ENCODE results near the gene CBLN3. TPM values are rescaled to one million over a fixed set of nuclear protein-coding genes. Genes with fewer than 3 reads are reported as not detected.

Gene CBLN3
- total RNA-seq, 1 experiment from 2014 or later: 1.0 TPM

DNA sequence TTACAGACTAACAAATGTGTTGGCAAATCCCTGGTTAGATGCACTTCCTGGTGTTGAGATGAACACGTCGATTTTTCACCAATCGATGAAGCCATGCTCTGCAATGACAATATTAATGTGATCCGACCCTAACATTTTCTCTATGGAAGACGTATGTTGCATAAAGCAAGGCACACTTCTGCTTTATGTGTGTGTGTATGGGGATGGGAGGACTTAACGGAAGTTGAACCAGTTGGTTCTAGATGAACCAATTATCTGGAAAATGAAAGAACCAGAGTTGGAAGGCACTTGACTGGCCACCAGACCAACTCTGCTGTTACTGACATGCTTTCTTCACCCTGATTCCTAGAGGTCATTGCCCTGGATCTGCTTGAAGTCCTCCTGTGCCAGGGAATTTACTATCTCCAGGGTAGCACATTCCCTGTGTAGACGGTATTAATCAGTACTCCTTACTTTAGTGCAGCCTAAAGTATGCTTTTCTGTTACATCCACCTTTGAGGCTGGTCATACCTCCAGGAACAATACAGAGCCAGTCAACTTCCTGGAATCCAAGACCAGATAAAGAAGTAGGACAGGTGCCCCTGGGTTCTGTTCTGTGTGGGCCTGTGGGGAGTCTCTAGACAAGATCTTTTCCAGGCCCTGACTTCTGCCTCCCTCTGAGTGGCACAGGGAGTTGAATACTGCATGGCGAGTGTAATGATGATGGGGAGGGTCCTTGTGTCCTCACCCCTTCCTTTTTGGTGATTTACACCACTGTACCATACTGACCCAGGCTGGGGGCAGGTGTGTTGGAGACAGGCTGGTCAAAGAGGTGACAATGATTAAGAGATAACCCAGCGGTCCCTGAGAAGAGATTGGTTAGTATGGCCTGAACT is 9.0 kb upstream of the CBLN3 start:
- no peak for ATAC-seq
- Histone ChIP-seq H3K4me1 (ENCODE audit: control insufficient read depth, insufficient read depth, low read length) (peaks cover 16% of the 10 kb centered on the region), H3K27me3 (ENCODE audit: control insufficient read depth, insufficient read depth, low read length) (no peaks in the 10 kb centered on the region), H3K36me3 (ENCODE audit: control insufficient read depth, insufficient read depth, low read length) (peaks cover 7% of the 10 kb centered on the region; the same call in 1 of the 2 replicates), H3K27ac (ENCODE audit: low read length) (no peak overlapping the region), H3K9me3 (ENCODE audit: control insufficient read depth, insufficient read depth, low read depth, low read length) (no peaks in the 10 kb centered on the region), H3K4me3 (ENCODE audit: low read depth in 2 of 2, low read length in 2 of 2) (no peak overlapping the region)
- ChIA-PET CTCF (interaction anchor here (0.7 kb wide), 1 partner anchor 60 kb away, joined by 4 read pairs; no protein-coding TSS in a partner anchor), POLR2A (interaction anchor here (0.7 kb wide), 1 partner anchor 87 kb away, joined by 3 read pairs; no protein-coding TSS in a partner anchor)
- BruUV-seq (replicated peaks): no TSS peak
- TF ChIP-seq TCF7L2 (IDR thresholded peaks at IDR 0.05; ENCODE audit: low read depth, low read length) (no peak), POLR2AphosphoS5 (IDR thresholded peaks at IDR 0.05; ENCODE audit: low read depth, low read length) (no peak; the same call in 1 of the 2 replicates), SIN3A (IDR thresholded peaks at IDR 0.05; ENCODE audit: borderline replicate concordance, insufficient read depth, low read depth, low read length) (no peak)
- TF ChIP-seq, protein P1, sequence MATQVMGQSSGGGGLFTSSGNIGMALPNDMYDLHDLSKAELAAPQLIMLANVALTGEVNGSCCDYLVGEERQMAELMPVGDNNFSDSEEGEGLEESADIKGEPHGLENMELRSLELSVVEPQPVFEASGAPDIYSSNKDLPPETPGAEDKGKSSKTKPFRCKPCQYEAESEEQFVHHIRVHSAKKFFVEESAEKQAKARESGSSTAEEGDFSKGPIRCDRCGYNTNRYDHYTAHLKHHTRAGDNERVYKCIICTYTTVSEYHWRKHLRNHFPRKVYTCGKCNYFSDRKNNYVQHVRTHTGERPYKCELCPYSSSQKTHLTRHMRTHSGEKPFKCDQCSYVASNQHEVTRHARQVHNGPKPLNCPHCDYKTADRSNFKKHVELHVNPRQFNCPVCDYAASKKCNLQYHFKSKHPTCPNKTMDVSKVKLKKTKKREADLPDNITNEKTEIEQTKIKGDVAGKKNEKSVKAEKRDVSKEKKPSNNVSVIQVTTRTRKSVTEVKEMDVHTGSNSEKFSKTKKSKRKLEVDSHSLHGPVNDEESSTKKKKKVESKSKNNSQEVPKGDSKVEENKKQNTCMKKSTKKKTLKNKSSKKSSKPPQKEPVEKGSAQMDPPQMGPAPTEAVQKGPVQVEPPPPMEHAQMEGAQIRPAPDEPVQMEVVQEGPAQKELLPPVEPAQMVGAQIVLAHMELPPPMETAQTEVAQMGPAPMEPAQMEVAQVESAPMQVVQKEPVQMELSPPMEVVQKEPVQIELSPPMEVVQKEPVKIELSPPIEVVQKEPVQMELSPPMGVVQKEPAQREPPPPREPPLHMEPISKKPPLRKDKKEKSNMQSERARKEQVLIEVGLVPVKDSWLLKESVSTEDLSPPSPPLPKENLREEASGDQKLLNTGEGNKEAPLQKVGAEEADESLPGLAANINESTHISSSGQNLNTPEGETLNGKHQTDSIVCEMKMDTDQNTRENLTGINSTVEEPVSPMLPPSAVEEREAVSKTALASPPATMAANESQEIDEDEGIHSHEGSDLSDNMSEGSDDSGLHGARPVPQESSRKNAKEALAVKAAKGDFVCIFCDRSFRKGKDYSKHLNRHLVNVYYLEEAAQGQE (IDR thresholded peaks at IDR 0.05; ENCODE audit: insufficient read depth in 1 of 2, low read depth in 2 of 2, low read length in 1 of 2): no peak
- TF ChIP-seq, protein P2, sequence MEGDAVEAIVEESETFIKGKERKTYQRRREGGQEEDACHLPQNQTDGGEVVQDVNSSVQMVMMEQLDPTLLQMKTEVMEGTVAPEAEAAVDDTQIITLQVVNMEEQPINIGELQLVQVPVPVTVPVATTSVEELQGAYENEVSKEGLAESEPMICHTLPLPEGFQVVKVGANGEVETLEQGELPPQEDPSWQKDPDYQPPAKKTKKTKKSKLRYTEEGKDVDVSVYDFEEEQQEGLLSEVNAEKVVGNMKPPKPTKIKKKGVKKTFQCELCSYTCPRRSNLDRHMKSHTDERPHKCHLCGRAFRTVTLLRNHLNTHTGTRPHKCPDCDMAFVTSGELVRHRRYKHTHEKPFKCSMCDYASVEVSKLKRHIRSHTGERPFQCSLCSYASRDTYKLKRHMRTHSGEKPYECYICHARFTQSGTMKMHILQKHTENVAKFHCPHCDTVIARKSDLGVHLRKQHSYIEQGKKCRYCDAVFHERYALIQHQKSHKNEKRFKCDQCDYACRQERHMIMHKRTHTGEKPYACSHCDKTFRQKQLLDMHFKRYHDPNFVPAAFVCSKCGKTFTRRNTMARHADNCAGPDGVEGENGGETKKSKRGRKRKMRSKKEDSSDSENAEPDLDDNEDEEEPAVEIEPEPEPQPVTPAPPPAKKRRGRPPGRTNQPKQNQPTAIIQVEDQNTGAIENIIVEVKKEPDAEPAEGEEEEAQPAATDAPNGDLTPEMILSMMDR (IDR thresholded peaks at IDR 0.05): no peak
- in situ Hi-C loops (cut with HindIII; ENCODE audit: low pct_unique_long_range_greater_than_20kb, low sequenced_read_pairs): loop anchor here (10.0 kb wide), 1 partner anchor 104 kb away; the partner anchor contains the start of genes ADCY4 and RIPK3
- no peak for DNase-seq (ENCODE audit: low read depth, low spot score)
- intact Hi-C loops (cut with micrococcal nuclease; ENCODE audit: unreplicated experiment): no loop called here

DNA sequence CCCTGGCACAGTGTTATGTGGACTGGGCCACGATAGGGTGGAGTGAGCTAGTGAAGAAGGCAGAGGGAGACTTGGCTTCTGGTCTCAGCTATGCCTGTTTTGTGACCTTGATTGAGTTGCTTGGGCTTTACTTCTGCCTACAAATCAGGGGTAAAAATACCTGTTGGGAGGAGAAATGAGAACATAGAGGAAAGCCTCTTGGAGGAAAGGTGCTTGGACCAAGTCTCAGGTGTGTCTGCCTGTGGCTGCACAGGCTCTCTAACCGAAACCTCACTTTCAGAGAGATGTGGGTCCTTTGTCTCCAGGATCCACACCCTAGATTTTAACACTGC is 8.2 kb upstream of the CBLN3 start:
- in situ Hi-C loops (cut with HindIII; ENCODE audit: low pct_unique_long_range_greater_than_20kb, low sequenced_read_pairs) (loop anchor here (10.0 kb wide), 1 partner anchor 103 kb away; the partner anchor contains the start of genes ADCY4 and RIPK3), intact Hi-C loops (cut with micrococcal nuclease; ENCODE audit: unreplicated experiment) (no loop called here)
- Histone ChIP-seq H3K27me3 (ENCODE audit: control insufficient read depth, insufficient read depth, low read length) (no peaks in the 10 kb centered on the region), H3K9me3 (ENCODE audit: control insufficient read depth, insufficient read depth, low read depth, low read length) (no peaks in the 10 kb centered on the region), H3K36me3 (ENCODE audit: control insufficient read depth, insufficient read depth, low read length) (peaks cover 2% of the 10 kb centered on the region), H3K27ac (ENCODE audit: low read length) (no peak overlapping the region), H3K4me3 (ENCODE audit: low read depth in 2 of 2, low read length in 2 of 2) (no peak overlapping the region), H3K4me1 (ENCODE audit: control insufficient read depth, insufficient read depth, low read length) (peaks cover 16% of the 10 kb centered on the region)
- no TSS peak for BruUV-seq (replicated peaks)
- ATAC-seq: no peak
- CTCF ChIA-PET: interaction anchor here (0.8 to 1.1 kb wide), 2 partner anchors 35 to 106 kb away, joined by 3 read pairs; no protein-coding TSS in a partner anchor
- DNase-seq (ENCODE audit: low read depth, low spot score): no peak
- POLR2A ChIA-PET: interaction anchor here (0.5 kb wide), 1 partner anchor 920 kb away, joined by 3 read pairs; no protein-coding TSS in a partner anchor
- TF ChIP-seq, protein P2 (IDR thresholded peaks at IDR 0.05): no peak
- TF ChIP-seq POLR2AphosphoS5 (IDR thresholded peaks at IDR 0.05; ENCODE audit: low read depth, low read length): no peak
- no peak for TF ChIP-seq TCF7L2 (IDR thresholded peaks at IDR 0.05; ENCODE audit: low read depth, low read length)
- no peak for TF ChIP-seq SIN3A (IDR thresholded peaks at IDR 0.05; ENCODE audit: borderline replicate concordance, insufficient read depth, low read depth, low read length)
- TF ChIP-seq, protein P1 (IDR thresholded peaks at IDR 0.05; ENCODE audit: insufficient read depth in 1 of 2, low read depth in 2 of 2, low read length in 1 of 2): no peak

Measured in Panc1 (cell line).